NCI-H460 (cell line): ENCODE measurements around the gene PLOD2. TPM values are rescaled to one million over a fixed set of nuclear protein-coding genes. Genes with fewer than 3 reads are reported as not detected.

Experiments used
- DNase-seq: peaks from one replicate; pipeline ENCODE4 v3.0.0-alpha.2; 2016; ENCODE audit warnings: low read depth; ENCODE audit errors: extremely low read depth
- total RNA-seq: library from RNA; depleted of rRNA; stranded (reverse); fragments of >200 nt; shearing (Covaris generic); gene quantifications from 2 replicates; pipeline ENCODE4 v1.2.3, GENCODE V29; 2014; rRNA removed

Gene PLOD2
- total RNA-seq, 1 experiment from 2014 or later = 39.5 TPM

DNA sequence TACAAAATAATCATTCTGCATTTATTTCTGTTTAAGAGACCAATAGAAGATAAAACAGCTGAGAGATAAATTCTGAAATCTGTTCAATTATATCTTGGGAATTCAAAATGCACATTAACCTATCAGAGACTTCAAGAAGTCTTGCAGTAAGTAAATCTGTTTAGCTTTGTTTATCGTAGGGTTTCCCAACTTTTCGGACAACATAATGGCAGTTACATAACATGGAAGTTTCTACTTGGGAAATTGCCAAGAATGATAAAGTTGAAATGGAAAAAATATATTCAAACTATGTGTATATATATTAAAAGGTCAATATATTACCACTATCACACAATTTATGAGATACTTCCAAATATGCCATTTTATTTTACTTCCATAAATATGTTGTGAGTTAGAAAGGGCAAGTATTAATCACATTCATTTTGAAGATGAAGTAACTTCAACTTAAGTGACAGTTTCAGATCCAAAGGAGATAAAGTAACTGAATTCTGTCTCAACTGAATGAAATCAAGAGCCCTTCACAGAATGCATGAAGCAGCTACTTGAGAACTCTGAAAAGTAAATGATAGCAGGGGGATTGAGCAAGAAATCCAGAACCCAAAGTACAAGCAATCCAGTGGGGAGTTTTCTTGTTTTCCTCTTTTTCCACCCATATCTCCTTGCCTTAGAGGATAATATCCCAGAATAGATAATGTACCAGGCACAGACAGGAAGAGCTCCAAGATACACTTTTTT lies 108.8 kb downstream of the PLOD2 start:
- no peak for DNase-seq

GRCh38 chr3:146050691-146051090 lies 110.3 kb downstream of the PLOD2 start:
- no peak for DNase-seq

GRCh38 chr3:146047485-146047884 lies 113.5 kb downstream of the PLOD2 start:
- no peak for DNase-seq

DNA sequence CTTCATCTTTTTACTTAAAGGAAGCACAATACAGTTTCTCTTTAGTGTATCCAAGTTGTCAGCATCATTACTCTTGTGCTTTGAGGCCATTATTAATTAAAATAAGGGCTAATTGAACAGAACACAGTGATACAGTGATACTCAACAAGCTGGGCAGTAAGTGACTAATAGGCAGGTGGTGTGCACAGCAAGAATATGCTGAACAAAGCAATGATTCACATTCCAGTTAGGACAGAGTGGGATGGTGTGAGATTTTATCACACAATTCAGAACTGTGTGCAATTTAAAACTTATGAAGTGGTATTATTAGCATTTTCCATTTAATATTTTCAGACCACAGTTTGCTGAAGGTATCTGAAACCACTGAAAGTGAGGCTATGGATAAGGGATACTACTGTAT lies 116.9 kb downstream of the PLOD2 start:
- DNase-seq = no peak

- no peak for DNase-seq
Measured at GRCh38 chr3:146040630-146041029, 120.4 kb downstream of the PLOD2 start.

- DNase-seq = no peak
Measured at GRCh38 chr3:146037697-146038096, 123.3 kb downstream of the PLOD2 start.

GRCh38 chr3:146036281-146036680 lies 124.7 kb downstream of the PLOD2 start:
- DNase-seq = no peak

- no peak for DNase-seq
Measured at GRCh38 chr3:146035366-146035765, 125.6 kb downstream of the PLOD2 start.

- no peak for DNase-seq
Measured at GRCh38 chr3:146033950-146034349, 127.0 kb downstream of the PLOD2 start.

GRCh38 chr3:146026547-146026946 lies 134.4 kb downstream of the PLOD2 start:
- DNase-seq = no peak

DNA sequence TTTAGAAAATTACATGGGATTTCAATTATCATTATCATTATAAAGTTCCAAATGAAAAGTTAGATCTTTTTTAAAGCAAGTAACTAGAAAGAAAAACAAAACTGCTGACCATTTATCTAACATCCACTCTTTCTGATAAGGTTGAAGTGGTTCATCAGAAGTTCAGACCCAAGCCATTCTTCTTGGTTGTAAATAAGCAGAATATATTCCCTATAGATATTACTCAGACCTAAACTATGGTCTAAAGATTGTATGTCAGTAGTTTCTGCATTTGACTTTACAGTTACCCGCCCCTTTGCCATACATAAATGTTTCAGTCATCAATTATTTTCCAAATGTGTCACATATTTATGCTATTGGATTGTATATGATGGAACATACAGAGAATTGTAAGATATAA lies 136.7 kb downstream of the PLOD2 start:
- DNase-seq = no peak

DNA sequence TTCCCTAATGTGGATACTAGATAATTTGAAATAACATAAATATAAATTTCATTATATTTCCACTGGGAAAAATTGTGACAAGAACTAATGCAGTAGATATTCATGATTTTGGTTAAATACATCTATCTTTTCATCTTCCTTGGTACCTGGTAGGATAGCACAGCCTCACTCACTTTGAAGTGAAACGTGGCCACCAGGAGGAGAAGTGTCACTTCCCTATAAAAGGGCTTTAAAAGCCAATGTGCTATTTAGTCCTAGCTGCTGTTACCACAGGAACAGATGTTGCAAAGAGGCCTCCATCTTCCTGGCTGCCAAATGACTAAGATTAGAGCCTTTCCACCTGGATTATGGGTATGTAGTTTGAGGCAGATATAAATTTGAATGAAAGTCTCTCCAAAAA lies 140.0 kb downstream of the PLOD2 start:
- no peak for DNase-seq

GRCh38 chr3:146019508-146019907 lies 141.5 kb downstream of the PLOD2 start:
- no peak for DNase-seq

Other genes starting within 250 kb of the PLOD2 start
- gene PLSCR4, start 89.9 kb upstream of the PLOD2 start, total RNA-seq = 3.7 and 4.3 TPM in 2 replicates